Thymus (tissue), 11 donors: ENCODE results near the gene PLD4. TPM values are rescaled to one million over a fixed set of nuclear protein-coding genes. Genes with fewer than 3 reads are reported as not detected.

Source experiments
- DNase-seq, 9 donors: peaks; one replicate each; pipeline ENCODE4 v3.0.0-alpha.2; 2013; ENCODE audit warnings: low spot score in 9 of 9, low read depth in 6 of 9, missing footprints in 1 of 9
- H3K27ac ChIP-seq, 2 donors: one replicate each; pipeline ENCODE4 v1.5.1; 2013; ENCODE audit warnings: control low read depth in 1 of 2, low read depth in 1 of 2, low read length in 1 of 2, mild to moderate bottlenecking in 1 of 2, moderate library complexity in 1 of 2
- H3K27me3 ChIP-seq, 2 donors: one replicate each; pipeline ENCODE4 v1.5.1; 2013; ENCODE audit warnings: low read length in 1 of 2; ENCODE audit not compliant: control insufficient read depth in 2 of 2, insufficient read depth in 1 of 2
- H3K36me3 ChIP-seq, 2 donors: one replicate each; pipeline ENCODE4 v1.5.1; 2013; ENCODE audit warnings: low read length in 1 of 2, mild to moderate bottlenecking in 1 of 2, moderate library complexity in 1 of 2; ENCODE audit not compliant: control insufficient read depth in 2 of 2, insufficient read depth in 2 of 2
- H3K4me1 ChIP-seq, 2 donors: one replicate each; pipeline ENCODE4 v1.5.1; 2013; ENCODE audit warnings: low read length in 2 of 2; ENCODE audit not compliant: control insufficient read depth in 2 of 2, insufficient read depth in 2 of 2
- H3K4me3 ChIP-seq, 2 donors: one replicate each; pipeline ENCODE4 v1.5.1; 2013; ENCODE audit warnings: low read length in 2 of 2, control low read depth in 1 of 2, mild to moderate bottlenecking in 1 of 2
- H3K9me3 ChIP-seq, 2 donors: one replicate each; pipeline ENCODE4 v1.5.1; 2013; ENCODE audit warnings: low read length in 1 of 2, mild to moderate bottlenecking in 1 of 2; ENCODE audit not compliant: control insufficient read depth in 2 of 2, insufficient read depth in 1 of 2
- WGBS: extraction: QIAGEN DNeasy Blood & Tissue Kit; methylation state at CpG from one replicate; pipeline ENCODE4 v1.1.7; 2013; 5-methylcytosine and 5-hydroxymethylcytosine counted together
- polyA plus RNA-seq: library from polyadenylated mRNA; stranded (reverse); fragments of 200-250 nt; gene quantifications from one replicate; pipeline ENCODE4 v1.2.3, GENCODE V29; 2013
- total RNA-seq: library from RNA; stranded (reverse); fragments of 120-200 nt; gene quantifications from one replicate; pipeline ENCODE4 v1.2.4, GENCODE V29; 2013
- donor health status: healthy.

Gene PLD4
- total and polyA plus RNA-seq, 2 donors = 1.5 to 5.5 TPM

GRCh38 chr14:104891121-104891551 is 33.5 kb upstream of the PLD4 start:
- H3K36me3 ChIP-seq = no peaks in the 10 kb centered on the region
- no peak for DNase-seq

GRCh38 chr14:104891664-104892530 is 32.8 kb upstream of the PLD4 start:
- H3K27me3 ChIP-seq = no peaks in the 10 kb centered on the region
- DNase-seq = no peak
- 89% methylated on average over 13 of the region's 13 CpGs for WGBS
- no peak overlapping the region for H3K4me3 ChIP-seq
- H3K36me3 ChIP-seq = no peaks in the 10 kb centered on the region
- H3K9me3 ChIP-seq = no peaks in the 10 kb centered on the region
- no peak overlapping the region for H3K27ac ChIP-seq
- H3K4me1 ChIP-seq = no peaks in the 10 kb centered on the region

More at GRCh38 chr14:104891121-104891551, 33.5 kb upstream of the PLD4 start:
- Histone ChIP-seq H3K4me3 (no peak overlapping the region), H3K27ac (no peak overlapping the region), H3K9me3 (no peaks in the 10 kb centered on the region), H3K4me1 (no peaks in the 10 kb centered on the region), H3K27me3 (no peaks in the 10 kb centered on the region)
- 98% methylated on average over 4 of the region's 4 CpGs for WGBS

- no peaks in the 10 kb centered on the region for H3K27me3 ChIP-seq
- no peak overlapping the region for H3K4me3 ChIP-seq
- 74% methylated on average over 31 of the region's 31 CpGs for whole genome bisulfite sequencing
- no peaks in the 10 kb centered on the region for H3K4me1 ChIP-seq
- no peaks in the 10 kb centered on the region for H3K9me3 ChIP-seq
- no peak overlapping the region for H3K27ac ChIP-seq
- H3K36me3 ChIP-seq = no peaks in the 10 kb centered on the region
- DNase-seq = no peak
Observed at GRCh38 chr14:104892531-104893434, 31.9 kb upstream of the PLD4 start.

- no peak for DNase-seq
- no peaks in the 10 kb centered on the region for H3K36me3 ChIP-seq
Observed at GRCh38 chr14:104893435-104894207, 31.1 kb upstream of the PLD4 start.

GRCh38 chr14:104894331-104895206 is 30.1 kb upstream of the PLD4 start:
- DNase-seq = no peak
- 92% methylated on average over 30 of the region's 30 CpGs for WGBS
- peaks cover 0 to 4% of the 10 kb centered on the region in 2 donors for H3K27me3 ChIP-seq
- no peaks in the 10 kb centered on the region for H3K4me1 ChIP-seq
- no peaks in the 10 kb centered on the region for H3K36me3 ChIP-seq
- no peaks in the 10 kb centered on the region for H3K9me3 ChIP-seq
- no peak overlapping the region for H3K27ac ChIP-seq
- no peak overlapping the region for H3K4me3 ChIP-seq

More at GRCh38 chr14:104893435-104894207, 31.1 kb upstream of the PLD4 start:
- Histone ChIP-seq H3K27ac (no peak overlapping the region), H3K9me3 (no peaks in the 10 kb centered on the region), H3K27me3 (no peaks in the 10 kb centered on the region), H3K4me3 (no peak overlapping the region), H3K4me1 (no peaks in the 10 kb centered on the region)
- WGBS = 89% methylated on average over 39 of the region's 39 CpGs

GRCh38 chr14:104895207-104895785 is 29.4 kb upstream of the PLD4 start:
- DNase-seq = no peak
- no peaks in the 10 kb centered on the region for H3K9me3 ChIP-seq
- peaks cover 0 to 4% of the 10 kb centered on the region in 2 donors for H3K27me3 ChIP-seq
- no peaks in the 10 kb centered on the region for H3K4me1 ChIP-seq
- H3K4me3 ChIP-seq = no peak overlapping the region
- H3K27ac ChIP-seq = no peak overlapping the region
- no peaks in the 10 kb centered on the region for H3K36me3 ChIP-seq
- 92% methylated on average over 9 of the region's 9 CpGs for WGBS

- no peaks in the 10 kb centered on the region for H3K4me1 ChIP-seq
- 92% methylated on average over 34 of the region's 34 CpGs for WGBS
- H3K4me3 ChIP-seq = no peak overlapping the region
- no peak overlapping the region for H3K27ac ChIP-seq
- no peaks in the 10 kb centered on the region for H3K36me3 ChIP-seq
- peaks cover 0 to 4% of the 10 kb centered on the region in 2 donors for H3K27me3 ChIP-seq
- H3K9me3 ChIP-seq = no peaks in the 10 kb centered on the region
- no peak for DNase-seq
Observed at GRCh38 chr14:104895786-104896661, 28.7 kb upstream of the PLD4 start.
